K562 (cell line): ENCODE results near the gene DIP2A. TPM values are rescaled to one million over a fixed set of nuclear protein-coding genes. Genes with fewer than 3 reads are reported as not detected.
A peak's percentile ranks its signal among the peaks of the same experiment; 100 is the strongest.

Experiments
- ARID1B ChIP-seq: fragments of 450-650 bp; IDR thresholded peaks from 2 replicates; pipeline ENCODE4 v1.6.1; 2016; ENCODE audit warnings: antibody characterized with exemption, mild to moderate bottlenecking, inconsistent platforms
- ARID2 ChIP-seq: fragments of 450-650 bp; IDR thresholded peaks from 2 replicates; pipeline ENCODE4 v1.6.1; 2017; ENCODE audit warnings: antibody characterized with exemption, mild to moderate bottlenecking
- BACH1 ChIP-seq: fragments of 200-800 bp; sonication (Bioruptor generic); IDR thresholded peaks from 2 replicates; pipeline ENCODE4 v1.6.1; 2016; ENCODE audit warnings: missing genetic modification characterization, missing compliant biosample characterization
- BRD4 ChIP-seq: fragments of 200-600 bp; sonication (generic); IDR thresholded peaks from 2 replicates; pipeline ENCODE4 v1.6.1; 2017; ENCODE audit warnings: inconsistent platforms
- CREBBP ChIP-seq: IDR thresholded peaks from one replicate; pipeline ENCODE4 v1.6.1; 2012; ENCODE audit warnings: low read depth, mild to moderate bottlenecking, control low read depth, inconsistent platforms, low read length
- DACH1 ChIP-seq: fragments of 450-650 bp; IDR thresholded peaks from 2 replicates; pipeline ENCODE4 v1.6.1; 2018; ENCODE audit not compliant: partially characterized antibody
- ELF4 ChIP-seq: fragments of 450-650 bp; formaldehyde crosslinking; IDR thresholded peaks from 2 replicates; pipeline ENCODE4 v1.4.0; 2022; ENCODE audit warnings: missing genetic modification characterization
- GABPA ChIP-seq: fragments of 200-800 bp; sonication (Bioruptor generic); conservative IDR thresholded peaks from 2 replicates; pipeline ENCODE4 v1.6.1; 2016; ENCODE audit warnings: low read depth, missing genetic modification characterization, missing compliant biosample characterization
- KDM2B ChIP-seq: fragments of 250-450 bp; sonication (Bioruptor Pico); IDR thresholded peaks from 2 replicates; pipeline ENCODE4 v1.8.0; 2021; ENCODE audit warnings: mild to moderate bottlenecking, moderate library complexity
- KDM4B ChIP-seq, 2 experiments: fragments of 450-650 bp in 1 of 2; sonication (generic) in 1 of 2; IDR thresholded peaks; 2 replicates each; pipeline ENCODE4 v1.6.1; 2016 to 2017; ENCODE audit warnings: borderline replicate concordance in 2 of 2, antibody characterized with exemption in 1 of 2, low read depth in 1 of 2, mild to moderate bottlenecking in 1 of 2
- MCM7 ChIP-seq, 2 experiments: fragments of 450-650 bp; IDR thresholded peaks; 2 replicates each; pipeline ENCODE4 v1.6.1; 2016 to 2018
- NR2C1 ChIP-seq, 2 experiments: fragments of 450-650 bp; IDR thresholded peaks; 2 replicates each; pipeline ENCODE4 v1.6.1; 2017; ENCODE audit warnings: mild to moderate bottlenecking in 2 of 2, antibody characterized with exemption in 1 of 2, inconsistent platforms in 1 of 2, missing compliant biosample characterization in 1 of 2, missing genetic modification characterization in 1 of 2
- RFX1 ChIP-seq: fragments of 450-650 bp; IDR thresholded peaks from 2 replicates; pipeline ENCODE4 v1.6.1; 2016; ENCODE audit warnings: mild to moderate bottlenecking, moderate library complexity
- RREB1 ChIP-seq: fragments of 250-450 bp; sonication (Bioruptor Pico); IDR thresholded peaks from 2 replicates; pipeline ENCODE4 v1.4.0; 2020
- TBL1XR1 ChIP-seq, 2 experiments: IDR thresholded peaks; 2 replicates each; pipeline ENCODE4 v1.6.1; 2012; ENCODE audit warnings: improper control_type of control experiment in 2 of 2, low read length in 2 of 2, mild to moderate bottlenecking in 1 of 2
- THRA ChIP-seq: fragments of 450-650 bp; IDR thresholded peaks from 2 replicates; pipeline ENCODE4 v1.6.1; 2017; ENCODE audit warnings: mild to moderate bottlenecking, moderate library complexity
- USF1 ChIP-seq: sonication (generic); formaldehyde crosslinking; IDR thresholded peaks from 2 replicates; pipeline ENCODE4 v1.9.0; 2022; ENCODE audit warnings: mild to moderate bottlenecking, missing genetic modification reagents
- ZNF23 ChIP-seq: fragments of 250-450 bp; sonication (Bioruptor Pico); IDR thresholded peaks from 2 replicates; pipeline ENCODE4 v1.4.0; 2020; ENCODE audit warnings: mild to moderate bottlenecking
- ZNF280A ChIP-seq: fragments of 450-650 bp; IDR thresholded peaks from 2 replicates; pipeline ENCODE4 v1.6.1; 2018; ENCODE audit warnings: mild to moderate bottlenecking, low read depth; ENCODE audit not compliant: partially characterized antibody
- ZNF644 ChIP-seq: fragments of 200-800 bp; sonication (Bioruptor generic); IDR thresholded peaks from 2 replicates; pipeline ENCODE4 v1.6.1; 2016; ENCODE audit warnings: low read depth, missing genetic modification characterization, missing compliant biosample characterization
- polyA plus RNA-seq, 8 experiments: library from polyadenylated mRNA; depleted of rRNA in 4 of 8; stranded (reverse) in 5 of 8; unstranded in 3 of 8; fragments of >200 nt; fragmentation: Nextera tagmentation in 2 of 8; fragmentation: Illumina TruSeq in 1 of 8; extraction: Ambion mirVana in 2 of 8; extraction: Trizol in 1 of 8; gene quantifications; 2 replicates each; pipeline versions ENCODE4 v1.2.1 to v1.2.3, GENCODE V29; 2011 to 2014; ENCODE audit warnings: inconsistent platforms in 1 of 8, missing spikeins in 1 of 8
- total RNA-seq, 7 experiments: library from RNA; depleted of rRNA in 6 of 7; stranded (reverse); fragments of >200 nt in 6 of 7; fragmentation: Illumina TruSeq in 2 of 7; extraction: Trizol in 2 of 7; gene quantifications; 2 replicates each; pipeline versions ENCODE4 v1.2.1 to v1.2.3, GENCODE V29; 2011 to 2021; ENCODE audit warnings: low replicate concordance in 1 of 7

The DIP2A gene
- total and polyA plus RNA-seq, 9 of the 15 experiments (the other 6 are each of a cell fraction or from before 2014, with no cell fraction given) = 4.3 to 34.5 (median 20.3) TPM

GRCh38 chr21:46457801-46458314, 833 bp upstream of the DIP2A start (continued):
- TF ChIP-seq RFX1 (no peak), GABPA (peak; percentile 24; the same call in 1 of the 2 replicates), ZNF23 (CRISPR knock-in tag) (no peak), RREB1 (CRISPR knock-in tag) (peak; percentile 62), DACH1 (no peak), BACH1 (tag) (no peak), CREBBP (no peak), BRD4 (no peak), KDM4B (IDR thresholded peaks at IDR 0.05; ENCODE audit: borderline replicate concordance in 2 of 2, low read depth in 1 of 2) (no peak), TBL1XR1 (IDR thresholded peaks at IDR 0.05; ENCODE audit: low read length in 2 of 2) (peak in 1 of 2 experiments; percentile 21; a peak in 1 of 4 replicates), ARID1B (peak; percentile 37; the same call in 1 of the 2 replicates), ZNF280A (no peak), NR2C1 (IDR thresholded peaks at IDR 0.05) (no peak), NR2C1 (tag; IDR thresholded peaks at IDR 0.05) (no peak), THRA (no peak), ZNF644 (tag) (0 out of 2 replicates have a peak, but pooled peaks have one; percentile 68), ELF4 (CRISPR knock-in tag) (no peak), ARID2 (0 out of 2 replicates have a peak, but pooled peaks have one; percentile 5), USF1 (CRISPR knock-in tag) (no peak; the same call in 1 of the 2 replicates), MCM7 (IDR thresholded peaks at IDR 0.05) (no peak), KDM2B (CRISPR knock-in tag) (no peak)
